Measurements from ENCODE around the gene HSH2D.

DNA sequence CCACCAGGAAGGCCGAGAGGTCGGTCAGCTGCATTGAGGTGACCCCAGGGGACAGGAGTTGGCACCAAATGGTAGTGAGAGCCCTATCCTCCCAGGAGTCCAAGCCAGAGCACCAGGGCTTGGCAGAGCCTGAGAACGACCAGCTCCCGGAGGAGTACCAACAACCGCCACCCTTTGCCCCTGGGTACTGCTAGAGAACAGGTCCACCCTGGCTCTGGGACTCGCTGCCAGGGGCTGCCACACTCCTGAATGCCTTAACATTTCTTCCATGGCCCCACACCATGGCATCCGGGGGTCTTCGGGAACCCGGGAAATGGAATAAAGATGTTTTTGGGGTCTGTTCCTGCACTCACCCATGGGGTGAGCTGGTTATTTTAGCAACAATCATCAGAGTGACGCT, 14.1 kb downstream of the HSH2D start:
- TF ChIP-seq EGR1 (IDR thresholded peaks at IDR 0.05; ENCODE audit: borderline replicate concordance in 1 of 2, low read depth in 2 of 2, low read length in 2 of 2), result no peak
- no peak for TF ChIP-seq BMI1 (IDR thresholded peaks at IDR 0.05; ENCODE audit: borderline replicate concordance)
- no peak for TF ChIP-seq EZH2 (IDR thresholded peaks at IDR 0.05; ENCODE audit: borderline replicate concordance, control insufficient read depth, low read depth, low read length)
- no peak for TF ChIP-seq YY1 (IDR thresholded peaks at IDR 0.05; ENCODE audit: low read depth, low read length)
- TF ChIP-seq POLR2A (IDR thresholded peaks at IDR 0.05; ENCODE audit: low read depth, low read length), result 0 out of 2 replicates have a peak, but pooled peaks have one; percentile 60
- TF ChIP-seq NRF1 (conservative IDR thresholded peaks at IDR 0.05; ENCODE audit: low read depth, low read length), result no peak
- no peak for TF ChIP-seq GABPA (IDR thresholded peaks at IDR 0.05; ENCODE audit: low read depth)
- TF ChIP-seq EP300 (IDR thresholded peaks at IDR 0.05; ENCODE audit: borderline replicate concordance in 1 of 2, control insufficient read depth in 1 of 2, low read depth in 2 of 2, low read length in 2 of 2), result no peak
- no peak for TF ChIP-seq SIX5 (IDR thresholded peaks at IDR 0.05; ENCODE audit: low read depth, low read length, severe bottlenecking)
- TF ChIP-seq, protein P1, sequence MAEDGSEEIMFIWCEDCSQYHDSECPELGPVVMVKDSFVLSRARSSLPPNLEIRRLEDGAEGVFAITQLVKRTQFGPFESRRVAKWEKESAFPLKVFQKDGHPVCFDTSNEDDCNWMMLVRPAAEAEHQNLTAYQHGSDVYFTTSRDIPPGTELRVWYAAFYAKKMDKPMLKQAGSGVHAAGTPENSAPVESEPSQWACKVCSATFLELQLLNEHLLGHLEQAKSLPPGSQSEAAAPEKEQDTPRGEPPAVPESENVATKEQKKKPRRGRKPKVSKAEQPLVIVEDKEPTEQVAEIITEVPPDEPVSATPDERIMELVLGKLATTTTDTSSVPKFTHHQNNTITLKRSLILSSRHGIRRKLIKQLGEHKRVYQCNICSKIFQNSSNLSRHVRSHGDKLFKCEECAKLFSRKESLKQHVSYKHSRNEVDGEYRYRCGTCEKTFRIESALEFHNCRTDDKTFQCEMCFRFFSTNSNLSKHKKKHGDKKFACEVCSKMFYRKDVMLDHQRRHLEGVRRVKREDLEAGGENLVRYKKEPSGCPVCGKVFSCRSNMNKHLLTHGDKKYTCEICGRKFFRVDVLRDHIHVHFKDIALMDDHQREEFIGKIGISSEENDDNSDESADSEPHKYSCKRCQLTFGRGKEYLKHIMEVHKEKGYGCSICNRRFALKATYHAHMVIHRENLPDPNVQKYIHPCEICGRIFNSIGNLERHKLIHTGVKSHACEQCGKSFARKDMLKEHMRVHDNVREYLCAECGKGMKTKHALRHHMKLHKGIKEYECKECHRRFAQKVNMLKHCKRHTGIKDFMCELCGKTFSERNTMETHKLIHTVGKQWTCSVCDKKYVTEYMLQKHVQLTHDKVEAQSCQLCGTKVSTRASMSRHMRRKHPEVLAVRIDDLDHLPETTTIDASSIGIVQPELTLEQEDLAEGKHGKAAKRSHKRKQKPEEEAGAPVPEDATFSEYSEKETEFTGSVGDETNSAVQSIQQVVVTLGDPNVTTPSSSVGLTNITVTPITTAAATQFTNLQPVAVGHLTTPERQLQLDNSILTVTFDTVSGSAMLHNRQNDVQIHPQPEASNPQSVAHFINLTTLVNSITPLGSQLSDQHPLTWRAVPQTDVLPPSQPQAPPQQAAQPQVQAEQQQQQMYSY (CRISPR knock-in tag; IDR thresholded peaks at IDR 0.05), result no peak
